ENCODE data around the gene GPR152. TPM values are rescaled to one million over a fixed set of nuclear protein-coding genes. Genes with fewer than 3 reads are reported as not detected.

Gene GPR152, protein sequence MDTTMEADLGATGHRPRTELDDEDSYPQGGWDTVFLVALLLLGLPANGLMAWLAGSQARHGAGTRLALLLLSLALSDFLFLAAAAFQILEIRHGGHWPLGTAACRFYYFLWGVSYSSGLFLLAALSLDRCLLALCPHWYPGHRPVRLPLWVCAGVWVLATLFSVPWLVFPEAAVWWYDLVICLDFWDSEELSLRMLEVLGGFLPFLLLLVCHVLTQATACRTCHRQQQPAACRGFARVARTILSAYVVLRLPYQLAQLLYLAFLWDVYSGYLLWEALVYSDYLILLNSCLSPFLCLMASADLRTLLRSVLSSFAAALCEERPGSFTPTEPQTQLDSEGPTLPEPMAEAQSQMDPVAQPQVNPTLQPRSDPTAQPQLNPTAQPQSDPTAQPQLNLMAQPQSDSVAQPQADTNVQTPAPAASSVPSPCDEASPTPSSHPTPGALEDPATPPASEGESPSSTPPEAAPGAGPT
- not detected for total RNA-seq

DNA sequence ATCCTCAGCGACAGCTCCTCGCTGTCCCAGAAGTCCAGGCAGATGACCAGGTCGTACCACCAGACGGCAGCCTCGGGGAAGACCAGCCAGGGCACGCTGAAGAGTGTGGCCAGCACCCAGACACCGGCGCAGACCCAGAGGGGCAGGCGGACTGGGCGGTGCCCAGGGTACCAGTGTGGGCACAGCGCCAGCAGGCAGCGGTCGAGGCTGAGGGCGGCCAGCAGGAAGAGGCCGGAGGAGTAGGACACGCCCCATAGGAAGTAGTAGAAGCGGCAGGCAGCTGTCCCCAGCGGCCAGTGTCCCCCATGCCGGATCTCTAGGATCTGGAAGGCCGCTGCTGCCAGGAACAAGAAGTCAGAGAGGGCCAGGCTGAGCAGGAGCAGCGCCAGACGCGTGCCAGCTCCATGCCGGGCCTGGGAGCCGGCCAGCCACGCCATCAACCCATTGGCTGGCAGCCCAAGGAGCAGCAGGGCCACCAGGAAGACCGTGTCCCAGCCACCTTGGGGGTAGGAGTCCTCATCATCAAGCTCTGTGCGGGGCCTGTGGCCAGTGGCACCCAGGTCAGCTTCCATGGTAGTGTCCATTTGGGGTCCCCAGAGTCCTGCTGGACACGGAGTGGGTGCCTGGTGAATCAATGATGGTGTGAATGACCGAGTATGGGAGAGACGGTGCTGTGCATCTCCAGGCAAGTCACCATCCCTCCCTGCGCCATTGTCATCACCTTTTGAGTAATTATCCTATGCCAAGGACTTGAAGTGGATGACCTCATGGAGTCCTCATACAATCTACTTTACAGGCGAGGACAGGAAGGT, at the start of gene GPR152:
Gene GPR152 (minus strand): TSS at position 589 of the 812 bp plus-strand sequence. CDS start 5 bp downstream, at position 584.
- WGBS, 2 donors: 75 to 84% methylated on average over 6 to 24 of the region's 33 CpGs
- Histone ChIP-seq H3K4me1 (peaks cover 8% of the 10 kb centered on the region), H3K27ac (peak within 1 kb of the TSS in 2 of 4 donors; percentile 41 to 56), H3K9me3 (no peaks in the 10 kb centered on the region), H3K27me3 (no peaks in the 10 kb centered on the region), H3K4me3 (no peak within 1 kb of the TSS), H3K36me3 (replicated peaks in 1 of 2; ENCODE audit: insufficient read depth in 1 of 2, low read depth in 2 of 2) (no peaks in the 10 kb centered on the region)
- peak; percentile 70 for ATAC-seq
- DNase-seq: peak; percentile 55 to 84 (median 72)
- TF ChIP-seq POLR2A (IDR thresholded peaks at IDR 0.05): no peak
- TF ChIP-seq, protein P1, sequence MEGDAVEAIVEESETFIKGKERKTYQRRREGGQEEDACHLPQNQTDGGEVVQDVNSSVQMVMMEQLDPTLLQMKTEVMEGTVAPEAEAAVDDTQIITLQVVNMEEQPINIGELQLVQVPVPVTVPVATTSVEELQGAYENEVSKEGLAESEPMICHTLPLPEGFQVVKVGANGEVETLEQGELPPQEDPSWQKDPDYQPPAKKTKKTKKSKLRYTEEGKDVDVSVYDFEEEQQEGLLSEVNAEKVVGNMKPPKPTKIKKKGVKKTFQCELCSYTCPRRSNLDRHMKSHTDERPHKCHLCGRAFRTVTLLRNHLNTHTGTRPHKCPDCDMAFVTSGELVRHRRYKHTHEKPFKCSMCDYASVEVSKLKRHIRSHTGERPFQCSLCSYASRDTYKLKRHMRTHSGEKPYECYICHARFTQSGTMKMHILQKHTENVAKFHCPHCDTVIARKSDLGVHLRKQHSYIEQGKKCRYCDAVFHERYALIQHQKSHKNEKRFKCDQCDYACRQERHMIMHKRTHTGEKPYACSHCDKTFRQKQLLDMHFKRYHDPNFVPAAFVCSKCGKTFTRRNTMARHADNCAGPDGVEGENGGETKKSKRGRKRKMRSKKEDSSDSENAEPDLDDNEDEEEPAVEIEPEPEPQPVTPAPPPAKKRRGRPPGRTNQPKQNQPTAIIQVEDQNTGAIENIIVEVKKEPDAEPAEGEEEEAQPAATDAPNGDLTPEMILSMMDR (IDR thresholded peaks at IDR 0.05): peak in 2 of 7 experiments; percentile 1 to 10
- intact Hi-C loops (cut with DNase I): no loop called here

DNA sequence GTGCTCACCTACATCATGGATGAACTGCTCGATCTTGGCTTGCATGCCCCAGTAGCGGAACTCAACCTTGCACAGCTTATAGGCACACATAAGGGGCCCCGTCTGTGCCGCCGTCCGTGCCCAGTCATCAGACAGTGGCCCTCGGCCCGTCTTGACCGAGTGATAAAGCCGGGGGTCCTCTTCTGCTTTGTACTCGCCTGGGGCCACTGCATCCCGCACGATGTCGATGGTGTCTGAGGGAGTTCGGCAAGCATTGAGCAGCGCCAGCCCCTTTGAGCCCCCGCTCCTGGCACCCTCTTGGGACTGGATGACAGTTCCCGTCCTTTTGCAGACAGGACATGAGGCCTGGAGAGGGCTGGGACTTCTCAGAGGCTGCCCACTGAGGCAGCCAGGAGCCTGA, 49.3 kb upstream of the GPR152 start:
- intact Hi-C loops (cut with DNase I): no loop called here
- peaks cover 0 to 7% of the 10 kb centered on the region in 2 donors for H3K36me3 ChIP-seq (replicated peaks in 1 of 2; ENCODE audit: insufficient read depth in 1 of 2, low read depth in 2 of 2)
- WGBS, 2 donors: 87 to 92% methylated on average over 15 to 18 of the region's 18 CpGs

DNA sequence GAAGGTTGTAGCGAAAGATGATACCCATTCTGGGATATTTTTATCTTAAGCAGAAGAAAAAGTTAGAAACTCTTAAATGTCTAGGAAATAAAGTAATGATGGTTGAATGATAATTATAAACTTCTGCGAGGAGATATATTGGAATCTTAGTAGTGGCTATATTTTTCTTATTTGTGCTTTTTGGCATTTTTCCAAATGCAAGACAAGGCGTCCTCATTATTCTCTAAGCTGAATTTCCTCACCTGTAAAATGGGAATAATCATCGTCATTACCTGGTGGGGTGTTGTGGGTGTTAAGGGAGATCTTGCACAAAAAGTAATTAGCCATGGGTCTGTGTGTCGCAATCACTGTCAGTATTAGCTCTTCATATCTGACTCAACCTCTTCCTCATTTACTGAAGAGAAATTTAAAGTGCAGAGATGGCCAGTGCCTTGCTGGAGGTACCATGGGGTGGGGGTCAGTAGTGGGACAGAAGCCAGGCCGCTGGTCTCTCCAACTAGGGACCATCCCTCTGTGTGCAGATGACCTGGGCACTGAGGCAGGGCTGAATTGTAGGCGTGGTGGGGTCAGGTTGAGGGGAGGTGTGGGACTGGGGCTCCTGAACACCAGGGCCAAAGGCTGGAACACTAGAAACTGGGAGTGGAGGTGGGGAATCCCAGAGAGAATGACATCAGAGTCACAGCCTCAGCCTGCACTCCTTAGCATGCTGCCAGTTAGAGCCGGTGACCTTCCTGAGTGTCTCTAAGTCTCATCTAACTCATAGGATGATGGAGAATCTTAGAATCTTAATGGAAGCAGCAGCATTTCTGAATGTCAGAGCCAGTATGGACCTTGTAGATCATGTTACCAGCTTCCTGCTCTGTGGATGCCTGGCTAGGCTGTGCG, 48.5 kb upstream of the GPR152 start:
- H3K27me3 ChIP-seq: no peaks in the 10 kb centered on the region
- no peak for ATAC-seq
- H3K27ac ChIP-seq: no peak overlapping the region
- no peaks in the 10 kb centered on the region for H3K9me3 ChIP-seq
- intact Hi-C loops (cut with DNase I): no loop called here
- no peak for DNase-seq
- TF ChIP-seq, protein P1 (IDR thresholded peaks at IDR 0.05): no peak
- no peak for TF ChIP-seq POLR2A (IDR thresholded peaks at IDR 0.05)
- WGBS, 2 donors: 84 to 92% methylated on average over 8 to 9 of the region's 9 CpGs
- no peak overlapping the region for H3K4me3 ChIP-seq
- peaks cover 28% of the 10 kb centered on the region for H3K4me1 ChIP-seq
- peaks cover 0 to 7% of the 10 kb centered on the region in 2 donors for H3K36me3 ChIP-seq (replicated peaks in 1 of 2; ENCODE audit: insufficient read depth in 1 of 2, low read depth in 2 of 2)

More for the DNA sequence above, 49.3 kb upstream of the GPR152 start:
- no peak for ATAC-seq
- H3K9me3 ChIP-seq: no peaks in the 10 kb centered on the region
- H3K27me3 ChIP-seq: no peaks in the 10 kb centered on the region
- no peak overlapping the region for H3K27ac ChIP-seq
- DNase-seq: no peak
- H3K4me3 ChIP-seq: no peak overlapping the region
- H3K4me1 ChIP-seq: peaks cover 36% of the 10 kb centered on the region
- no peak for TF ChIP-seq POLR2A (IDR thresholded peaks at IDR 0.05)
- TF ChIP-seq, protein P1 (IDR thresholded peaks at IDR 0.05): no peak

DNA sequence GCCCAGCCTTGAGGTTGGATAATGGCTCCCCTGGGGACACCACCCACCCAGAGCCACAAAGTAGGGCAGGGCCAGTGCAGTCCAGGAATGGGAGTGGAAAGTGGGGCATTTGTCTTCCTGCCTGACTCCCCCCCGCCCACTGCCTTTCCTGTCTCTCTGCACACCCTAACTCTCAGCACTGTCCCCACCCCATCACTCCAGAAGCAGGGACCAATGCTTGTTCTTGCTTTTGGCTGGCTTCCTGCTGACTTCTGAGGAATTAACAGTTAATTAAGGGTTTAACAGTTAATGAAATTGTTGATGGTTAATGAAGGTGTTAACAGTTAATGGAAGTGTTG, 47.9 kb upstream of the GPR152 start:
- DNase-seq (no peak), ATAC-seq (no peak)
- peaks cover 22% of the 10 kb centered on the region for H3K4me1 ChIP-seq
- H3K9me3 ChIP-seq: no peaks in the 10 kb centered on the region
- H3K4me3 ChIP-seq: no peak overlapping the region
- H3K27ac ChIP-seq: no peak overlapping the region
- 88 to 92% methylated on average over 1 of the region's 1 CpG for whole genome bisulfite sequencing, 2 donors
- TF ChIP-seq POLR2A (IDR thresholded peaks at IDR 0.05): no peak
- TF ChIP-seq, protein P1 (IDR thresholded peaks at IDR 0.05): no peak
- intact Hi-C loops (cut with DNase I): no loop called here
- no peaks in the 10 kb centered on the region for H3K27me3 ChIP-seq
- peaks cover 0 to 9% of the 10 kb centered on the region in 2 donors for H3K36me3 ChIP-seq (replicated peaks in 1 of 2; ENCODE audit: insufficient read depth in 1 of 2, low read depth in 2 of 2)
